A549 (cell line): ENCODE results near the gene APOA1. TPM values are rescaled to one million over a fixed set of nuclear protein-coding genes. Genes with fewer than 3 reads are reported as not detected.

Experiments used
- ATAC-seq, 2 experiments: fragments of 200-7000 bp in 1 of 2; fragments of >200 bp in 1 of 2; cut with Nextera tagmentation in 1 of 2; cut with Tn5 transposase in 1 of 2; 3 replicates each; pipeline versions ENCODE4 v1.8.0 to v1.9.1; 2018 to 2020; ENCODE audit warnings: mild to moderate bottlenecking in 1 of 2, moderate library complexity in 1 of 2
- CTCF ChIA-PET: fragments of 300-600 bp; sonication (Branson Sonifier 250); formaldehyde crosslinking; extraction: SDS; loops from one replicate; lab custom pipeline; 2021; ENCODE audit warnings: antibody characterized with exemption, inconsistent platforms; lab: Yijun Ruan, JAX
- POLR2A ChIA-PET: fragments of 350-600 bp; formaldehyde crosslinking; extraction: SDS; loops from one replicate; lab custom pipeline; 2021; ENCODE audit warnings: antibody characterized with exemption, inconsistent platforms; lab: Yijun Ruan, JAX
- DNase-seq, 2 experiments: peaks; one replicate each; pipeline versions ENCODE4 v3.0.0 to v3.0.0-alpha.2; 2011 to 2016; ENCODE audit warnings: low read depth in 1 of 2, low spot score in 1 of 2
- FAIRE-seq: peaks from 2 replicates; lab custom pipeline; 2011; peaks lifted over from hg19 to GRCh38; lab: Jason Lieb, UNC
- H3K27ac ChIP-seq, 2 experiments: fragments of >200 bp; sonication (Bioruptor Twin); formaldehyde crosslinking; 3 replicates each; pipeline ENCODE4 v1.5.1; 2016 to 2017
- H3K4me1 ChIP-seq: fragments of >200 bp; sonication (Bioruptor Twin); formaldehyde crosslinking; 3 replicates; pipeline ENCODE4 v1.6.1; 2016
- H3K4me2 ChIP-seq: fragments of >200 bp; sonication (Bioruptor Twin); formaldehyde crosslinking; 3 replicates; pipeline ENCODE4 v1.6.1; 2016
- H3K4me3 ChIP-seq: fragments of >200 bp; sonication (Bioruptor Twin); formaldehyde crosslinking; 3 replicates; pipeline ENCODE4 v1.5.1; 2016
- H3K9me3 ChIP-seq: fragments of >200 bp; sonication (Bioruptor Twin); formaldehyde crosslinking; 3 replicates; pipeline ENCODE4 v1.6.1; 2016
- CBX2 ChIP-seq: fragments of 200-600 bp; sonication (generic); IDR thresholded peaks from 2 replicates; pipeline ENCODE4 v1.6.1; 2016; ENCODE audit warnings: low read depth, mild to moderate bottlenecking, borderline replicate concordance
- CHD4 ChIP-seq: fragments of 200-600 bp; sonication (generic); IDR thresholded peaks from 2 replicates; pipeline ENCODE4 v1.6.1; 2016; ENCODE audit warnings: antibody characterized with exemption, mild to moderate bottlenecking, borderline replicate concordance
- EP300 ChIP-seq, 2 experiments: fragments of >200 bp; sonication (Bioruptor Twin); formaldehyde crosslinking; IDR thresholded peaks; 2 replicates in 1 of 2; 3 replicates in 1 of 2; pipeline ENCODE4 v1.6.1; 2016 to 2017
- FOSB ChIP-seq: fragments of 250-450 bp; sonication (Bioruptor Pico); IDR thresholded peaks from 2 replicates; pipeline ENCODE4 v1.5.0; 2020; ENCODE audit warnings: mild to moderate bottlenecking, moderate library complexity
- KDM5A ChIP-seq: fragments of 200-600 bp; sonication (generic); IDR thresholded peaks from 2 replicates; pipeline ENCODE4 v1.6.1; 2016; ENCODE audit warnings: antibody characterized with exemption, mild to moderate bottlenecking
- MAFK ChIP-seq: fragments of 450-650 bp; IDR thresholded peaks from 2 replicates; pipeline ENCODE4 v1.6.1; 2014; ENCODE audit not compliant: partially characterized antibody
- NPAS2 ChIP-seq: fragments of 250-450 bp; sonication (Bioruptor Pico); IDR thresholded peaks from 2 replicates; pipeline ENCODE4 v1.8.0; 2022; ENCODE audit warnings: mild to moderate bottlenecking, moderate library complexity, borderline replicate concordance
- PHF8 ChIP-seq: fragments of 200-600 bp; sonication (generic); IDR thresholded peaks from 2 replicates; pipeline ENCODE4 v1.6.1; 2016; ENCODE audit warnings: low read depth, mild to moderate bottlenecking, antibody characterized with exemption, moderate library complexity, borderline replicate concordance
- SMC3 ChIP-seq: fragments of >200 bp; sonication (Bioruptor Twin); formaldehyde crosslinking; IDR thresholded peaks from 3 replicates; pipeline ENCODE4 v1.6.1; 2018; ENCODE audit warnings: inconsistent platforms
- WGBS: methylation state at CpG from one replicate; pipeline ENCODE4 v1.1.6; 2017; ENCODE audit errors: missing lambda C conversion rate; 5-methylcytosine and 5-hydroxymethylcytosine counted together
- polyA plus RNA-seq, 4 experiments: library from polyadenylated mRNA; depleted of rRNA in 3 of 4; stranded (reverse); fragments of >200 nt; fragmentation: RNase III in 1 of 4; extraction: RNeasy Plus Mini Kit Qiagen cat#74134 plus additional on column Dnase treatment in 1 of 4; gene quantifications; 2 replicates in 3 of 4; 3 replicates in 1 of 4; pipeline ENCODE4 v1.2.3, GENCODE V29; 2011 to 2017
- TF ChIP-seq, protein P1 (sequence below): fragments of >200 bp; sonication (Bioruptor Twin); formaldehyde crosslinking; IDR thresholded peaks from 3 replicates; pipeline ENCODE4 v1.5.1; 2016
- TF ChIP-seq, protein P2 (sequence below): fragments of 450-650 bp; IDR thresholded peaks from 2 replicates; pipeline ENCODE4 v1.6.1; 2014; ENCODE audit warnings: antibody characterized with exemption
- TF ChIP-seq, protein P3 (sequence below): IDR thresholded peaks from 2 replicates; pipeline ENCODE4 v1.6.1; 2012; ENCODE audit warnings: low read depth, borderline replicate concordance

The APOA1 gene
- polyA plus RNA-seq, 2 of the 4 experiments (the other 2 are of a cell fraction), result 0.23 TPM; not detected in 1

DNA sequence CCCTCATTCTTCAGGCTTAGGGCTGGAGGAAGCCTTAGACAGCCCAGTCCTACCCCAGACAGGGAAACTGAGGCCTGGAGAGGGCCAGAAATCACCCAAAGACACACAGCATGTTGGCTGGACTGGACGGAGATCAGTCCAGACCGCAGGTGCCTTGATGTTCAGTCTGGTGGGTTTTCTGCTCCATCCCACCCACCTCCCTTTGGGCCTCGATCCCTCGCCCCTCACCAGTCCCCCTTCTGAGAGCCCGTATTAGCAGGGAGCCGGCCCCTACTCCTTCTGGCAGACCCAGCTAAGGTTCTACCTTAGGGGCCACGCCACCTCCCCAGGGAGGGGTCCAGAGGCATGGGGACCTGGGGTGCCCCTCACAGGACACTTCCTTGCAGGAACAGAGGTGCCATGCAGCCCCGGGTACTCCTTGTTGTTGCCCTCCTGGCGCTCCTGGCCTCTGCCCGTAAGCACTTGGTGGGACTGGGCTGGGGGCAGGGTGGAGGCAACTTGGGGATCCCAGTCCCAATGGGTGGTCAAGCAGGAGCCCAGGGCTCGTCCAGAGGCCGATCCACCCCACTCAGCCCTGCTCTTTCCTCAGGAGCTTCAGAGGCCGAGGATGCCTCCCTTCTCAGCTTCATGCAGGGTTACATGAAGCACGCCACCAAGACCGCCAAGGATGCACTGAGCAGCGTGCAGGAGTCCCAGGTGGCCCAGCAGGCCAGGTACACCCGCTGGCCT is 7.1 kb downstream of the APOA1 start:
- ChIA-PET POLR2A (no interaction called here), CTCF (interaction anchor here (1.0 to 2.2 kb wide), 2 partner anchors 39 to 276 kb away, joined by 3 to 4 read pairs; partner anchors contain the start of gene APOA5)
- no peak for ATAC-seq
- Histone ChIP-seq H3K4me1 (0 out of 3 replicates have a peak, but pooled peaks cover under 1% of the 10 kb centered on the region), H3K9me3 (no peaks in the 10 kb centered on the region), H3K4me2 (no peak overlapping the region), H3K4me3 (no peak overlapping the region), H3K27ac (no peak overlapping the region)
- DNase-seq, result no peak
- FAIRE-seq, result no peak
- 88% methylated on average over 10 of the region's 17 CpGs for WGBS
- TF ChIP-seq MAFK, result no peak
- TF ChIP-seq PHF8, result no peak
- no peak for TF ChIP-seq EP300 (IDR thresholded peaks at IDR 0.05)
- TF ChIP-seq, protein P1, sequence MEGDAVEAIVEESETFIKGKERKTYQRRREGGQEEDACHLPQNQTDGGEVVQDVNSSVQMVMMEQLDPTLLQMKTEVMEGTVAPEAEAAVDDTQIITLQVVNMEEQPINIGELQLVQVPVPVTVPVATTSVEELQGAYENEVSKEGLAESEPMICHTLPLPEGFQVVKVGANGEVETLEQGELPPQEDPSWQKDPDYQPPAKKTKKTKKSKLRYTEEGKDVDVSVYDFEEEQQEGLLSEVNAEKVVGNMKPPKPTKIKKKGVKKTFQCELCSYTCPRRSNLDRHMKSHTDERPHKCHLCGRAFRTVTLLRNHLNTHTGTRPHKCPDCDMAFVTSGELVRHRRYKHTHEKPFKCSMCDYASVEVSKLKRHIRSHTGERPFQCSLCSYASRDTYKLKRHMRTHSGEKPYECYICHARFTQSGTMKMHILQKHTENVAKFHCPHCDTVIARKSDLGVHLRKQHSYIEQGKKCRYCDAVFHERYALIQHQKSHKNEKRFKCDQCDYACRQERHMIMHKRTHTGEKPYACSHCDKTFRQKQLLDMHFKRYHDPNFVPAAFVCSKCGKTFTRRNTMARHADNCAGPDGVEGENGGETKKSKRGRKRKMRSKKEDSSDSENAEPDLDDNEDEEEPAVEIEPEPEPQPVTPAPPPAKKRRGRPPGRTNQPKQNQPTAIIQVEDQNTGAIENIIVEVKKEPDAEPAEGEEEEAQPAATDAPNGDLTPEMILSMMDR, result no peak

DNA sequence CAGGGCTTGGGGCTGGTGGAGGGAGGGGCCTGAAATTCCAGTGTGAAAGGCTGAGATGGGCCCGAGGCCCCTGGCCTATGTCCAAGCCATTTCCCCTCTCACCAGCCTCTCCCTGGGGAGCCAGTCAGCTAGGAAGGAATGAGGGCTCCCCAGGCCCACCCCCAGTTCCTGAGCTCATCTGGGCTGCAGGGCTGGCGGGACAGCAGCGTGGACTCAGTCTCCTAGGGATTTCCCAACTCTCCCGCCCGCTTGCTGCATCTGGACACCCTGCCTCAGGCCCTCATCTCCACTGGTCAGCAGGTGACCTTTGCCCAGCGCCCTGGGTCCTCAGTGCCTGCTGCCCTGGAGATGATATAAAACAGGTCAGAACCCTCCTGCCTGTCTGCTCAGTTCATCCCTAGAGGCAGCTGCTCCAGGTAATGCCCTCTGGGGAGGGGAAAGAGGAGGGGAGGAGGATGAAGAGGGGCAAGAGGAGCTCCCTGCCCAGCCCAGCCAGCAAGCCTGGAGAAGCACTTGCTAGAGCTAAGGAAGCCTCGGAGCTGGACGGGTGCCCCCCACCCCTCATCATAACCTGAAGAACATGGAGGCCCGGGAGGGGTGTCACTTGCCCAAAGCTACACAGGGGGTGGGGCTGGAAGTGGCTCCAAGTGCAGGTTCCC is 7.8 kb downstream of the APOA1 start, which contains the start of gene APOC3:
Gene APOC3 (plus strand): TSS at position 383 of the 659 bp plus-strand sequence. CDS start 676 bp downstream, outside the sequence.
- Histone ChIP-seq H3K9me3 (no peaks in the 10 kb centered on the region), H3K4me2 (no peak within 1 kb of the TSS), H3K4me3 (no peak within 1 kb of the TSS), H3K4me1 (no peaks in the 10 kb centered on the region), H3K27ac (no peak within 1 kb of the TSS)
- 47% methylated on average over 2 of the region's 9 CpGs for WGBS
- ChIA-PET POLR2A (no interaction called here), CTCF (interaction anchor here (0.5 to 2.2 kb wide), 3 partner anchors 38 to 314 kb away, joined by 3 to 4 read pairs (median 3); partner anchors contain the start of gene APOA5)
- DNase-seq, result no peak
- no peak; a peak in 1 of 6 replicates for ATAC-seq
- TF ChIP-seq CHD4 (no peak), FOSB (CRISPR knock-in tag) (no peak), CBX2 (no peak), MAFK (no peak), SMC3 (no peak)
- TF ChIP-seq, protein P2, sequence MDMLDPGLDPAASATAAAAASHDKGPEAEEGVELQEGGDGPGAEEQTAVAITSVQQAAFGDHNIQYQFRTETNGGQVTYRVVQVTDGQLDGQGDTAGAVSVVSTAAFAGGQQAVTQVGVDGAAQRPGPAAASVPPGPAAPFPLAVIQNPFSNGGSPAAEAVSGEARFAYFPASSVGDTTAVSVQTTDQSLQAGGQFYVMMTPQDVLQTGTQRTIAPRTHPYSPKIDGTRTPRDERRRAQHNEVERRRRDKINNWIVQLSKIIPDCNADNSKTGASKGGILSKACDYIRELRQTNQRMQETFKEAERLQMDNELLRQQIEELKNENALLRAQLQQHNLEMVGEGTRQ, result no peak
- TF ChIP-seq, protein P3, sequence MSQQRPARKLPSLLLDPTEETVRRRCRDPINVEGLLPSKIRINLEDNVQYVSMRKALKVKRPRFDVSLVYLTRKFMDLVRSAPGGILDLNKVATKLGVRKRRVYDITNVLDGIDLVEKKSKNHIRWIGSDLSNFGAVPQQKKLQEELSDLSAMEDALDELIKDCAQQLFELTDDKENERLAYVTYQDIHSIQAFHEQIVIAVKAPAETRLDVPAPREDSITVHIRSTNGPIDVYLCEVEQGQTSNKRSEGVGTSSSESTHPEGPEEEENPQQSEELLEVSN, result no peak
- FAIRE-seq, result no peak

DNA sequence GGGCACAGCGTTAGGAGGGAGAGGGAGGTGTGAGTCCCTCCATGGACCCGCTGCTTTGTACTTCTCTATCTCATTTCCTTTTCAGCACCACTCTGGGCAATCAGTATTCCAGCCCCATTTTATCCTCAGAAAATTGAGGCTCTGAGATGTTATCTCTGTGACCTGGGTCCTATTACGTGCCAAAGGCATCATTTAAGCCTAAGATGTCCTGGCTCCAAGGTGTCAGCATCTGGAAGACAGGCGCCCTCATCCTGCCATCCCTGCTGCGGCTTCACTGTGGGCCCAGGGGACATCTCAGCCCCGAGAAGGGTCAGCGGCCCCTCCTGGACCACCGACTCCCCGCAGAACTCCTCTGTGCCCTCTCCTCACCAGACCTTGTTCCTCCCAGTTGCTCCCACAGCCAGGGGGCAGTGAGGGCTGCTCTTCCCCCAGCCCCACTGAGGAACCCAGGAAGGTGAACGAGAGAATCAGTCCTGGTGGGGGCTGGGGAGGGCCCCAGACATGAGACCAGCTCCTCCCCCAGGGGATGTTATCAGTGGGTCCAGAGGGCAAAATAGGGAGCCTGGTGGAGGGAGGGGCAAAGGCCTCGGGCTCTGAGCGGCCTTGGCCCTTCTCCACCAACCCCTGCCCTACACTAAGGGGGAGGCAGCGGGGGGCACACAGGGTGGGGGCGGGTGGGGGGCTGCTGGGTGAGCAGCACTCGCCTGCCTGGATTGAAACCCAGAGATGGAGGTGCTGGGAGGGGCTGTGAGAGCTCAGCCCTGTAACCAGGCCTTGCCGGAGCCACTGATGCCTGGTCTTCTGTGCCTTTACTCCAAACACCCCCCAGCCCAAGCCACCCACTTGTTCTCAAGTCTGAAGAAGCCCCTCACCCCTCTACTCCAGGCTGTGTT is 8.5 kb downstream of the APOA1 start:
- FAIRE-seq, result no peak
- TF ChIP-seq KDM5A, result no peak
- TF ChIP-seq NPAS2, result no peak
- ATAC-seq, result no peak
- Histone ChIP-seq H3K4me2 (no peak overlapping the region), H3K9me3 (no peaks in the 10 kb centered on the region), H3K4me3 (no peak overlapping the region), H3K27ac (no peak overlapping the region), H3K4me1 (no peaks in the 10 kb centered on the region)
- DNase-seq, result no peak
- 86% methylated on average over 9 of the region's 16 CpGs for WGBS
- POLR2A ChIA-PET, result no interaction called here
- CTCF ChIA-PET, result interaction anchor here (0.5 to 2.2 kb wide), 3 partner anchors 24 to 315 kb away, joined by 3 to 4 read pairs (median 3); partner anchors contain the start of gene APOA5
